Lower lobe of right lung (tissue), 2 donors: ENCODE data around the gene PRAMEF20. TPM values are rescaled to one million over a fixed set of nuclear protein-coding genes. Genes with fewer than 3 reads are reported as not detected.

Source experiments
- ATAC-seq, 2 donors: fragments of 200-7000 bp; cut with Tn5 transposase; one replicate each; pipeline ENCODE4 v1.9.1; 2020 to 2022; ENCODE audit warnings: mild to moderate bottlenecking in 2 of 2, moderate library complexity in 2 of 2
- DNase-seq: peaks from one replicate; pipeline ENCODE4 v3.0.0-alpha.2; 2020
- H3K27ac ChIP-seq: fragments of 200-600 bp; one replicate; pipeline ENCODE4 v1.8.0; 2022
- H3K27me3 ChIP-seq: fragments of 200-600 bp; one replicate; pipeline ENCODE4 v1.8.0; 2022; ENCODE audit warnings: low read depth
- H3K36me3 ChIP-seq: fragments of 200-600 bp; one replicate; pipeline ENCODE4 v1.8.0; 2022; ENCODE audit warnings: mild to moderate bottlenecking
- H3K4me1 ChIP-seq: fragments of 200-600 bp; one replicate; pipeline ENCODE4 v1.8.0; 2022
- H3K4me3 ChIP-seq: fragments of 200-600 bp; one replicate; pipeline ENCODE4 v1.8.0; 2022; ENCODE audit warnings: mild to moderate bottlenecking
- H3K9me3 ChIP-seq: fragments of 200-600 bp; one replicate; pipeline ENCODE4 v1.8.0; 2022
- CTCF ChIP-seq: fragments of 200-600 bp; IDR thresholded peaks from one replicate; pipeline ENCODE4 v1.8.0; 2022; ENCODE audit warnings: antibody characterized with exemption, mild to moderate bottlenecking
- intact Hi-C: fragments of 100-400 bp; cut with DNase I; formaldehyde crosslinking; loops from one replicate; pipeline ENCODE4 v1.11.0; 2022
- total RNA-seq: library from RNA; stranded (reverse); fragmentation: NEBNext Ultra II Directional; extraction: Animal tissue kit (Norgen Biotek cat#: 25700); gene quantifications from one replicate; pipeline ENCODE4 v1.2.1, GENCODE V29; 2021
- donor health status: DM: no; HTN: yes; CAD: no; lungs with severe emphysema.

PRAMEF20 gene
- total RNA-seq, 1 donor from 2014 or later: not detected

- no peak overlapping the region for H3K4me3 ChIP-seq
- H3K9me3 ChIP-seq: no peaks in the 10 kb centered on the region
- ATAC-seq (no peak), DNase-seq (no peak)
- no peaks in the 10 kb centered on the region for H3K4me1 ChIP-seq
- no peaks in the 10 kb centered on the region for H3K27me3 ChIP-seq
- intact Hi-C loops: no loop called here
- no peak for TF ChIP-seq CTCF
- H3K27ac ChIP-seq: no peak overlapping the region
- H3K36me3 ChIP-seq: no peaks in the 10 kb centered on the region
These were observed 33.2 kb downstream of the PRAMEF20 start for GRCh38 chr1:13443335-13443979.

- Histone ChIP-seq H3K27ac (no peak overlapping the region), H3K36me3 (no peaks in the 10 kb centered on the region), H3K9me3 (no peaks in the 10 kb centered on the region), H3K4me3 (no peak overlapping the region), H3K27me3 (peaks cover under 1% of the 10 kb centered on the region), H3K4me1 (no peaks in the 10 kb centered on the region)
- ATAC-seq (no peak), DNase-seq (no peak)
- no peak for TF ChIP-seq CTCF
- intact Hi-C loops: no loop called here
These were observed 40.0 kb downstream of the PRAMEF20 start for GRCh38 chr1:13450204-13450603.

- H3K4me3 ChIP-seq: no peak overlapping the region
- no peak for TF ChIP-seq CTCF
- no peaks in the 10 kb centered on the region for H3K36me3 ChIP-seq
- no peaks in the 10 kb centered on the region for H3K9me3 ChIP-seq
- no peaks in the 10 kb centered on the region for H3K4me1 ChIP-seq
- no peak overlapping the region for H3K27ac ChIP-seq
- DNase-seq (no peak), ATAC-seq (no peak)
- intact Hi-C loops: no loop called here
- H3K27me3 ChIP-seq: peaks cover 10% of the 10 kb centered on the region
These were observed 41.2 kb downstream of the PRAMEF20 start for GRCh38 chr1:13451399-13451965.

- Histone ChIP-seq H3K27ac (no peak overlapping the region), H3K27me3 (peaks cover 14% of the 10 kb centered on the region), H3K4me3 (no peak overlapping the region), H3K9me3 (no peaks in the 10 kb centered on the region), H3K36me3 (no peaks in the 10 kb centered on the region), H3K4me1 (no peaks in the 10 kb centered on the region)
- intact Hi-C loops: no loop called here
- no peak for DNase-seq
- no peak for ATAC-seq
- no peak for TF ChIP-seq CTCF
These were observed 46.8 kb downstream of the PRAMEF20 start for GRCh38 chr1:13456904-13457532.

GRCh38 chr1:13461977-13462376 lies 51.7 kb downstream of the PRAMEF20 start:
- Histone ChIP-seq H3K27ac (no peak overlapping the region), H3K9me3 (no peaks in the 10 kb centered on the region), H3K4me1 (no peaks in the 10 kb centered on the region), H3K36me3 (no peaks in the 10 kb centered on the region), H3K4me3 (no peak overlapping the region), H3K27me3 (peaks cover 6% of the 10 kb centered on the region)
- intact Hi-C loops: no loop called here
- DNase-seq: no peak
- ATAC-seq: no peak
- no peak for TF ChIP-seq CTCF
